H9 (cell line): ENCODE data around the gene CAND2. TPM values are rescaled to one million over a fixed set of nuclear protein-coding genes. Genes with fewer than 3 reads are reported as not detected.

Source experiments
- DNase-seq: peaks from one replicate; pipeline ENCODE4 v3.0.0-alpha.2; 2017
- H2AFZ ChIP-seq: one replicate; pipeline ENCODE4 v1.6.1; 2013; ENCODE audit warnings: mild to moderate bottlenecking, low read length, control low read depth, moderate library complexity
- H2AK5ac ChIP-seq: 2 replicates; pipeline ENCODE4 v1.6.1; 2013; ENCODE audit warnings: low read length, control low read depth, mixed read lengths; ENCODE audit not compliant: insufficient read length
- H2BK120ac ChIP-seq: one replicate; pipeline ENCODE4 v1.6.1; 2013; ENCODE audit warnings: low read depth, mild to moderate bottlenecking, low read length, control low read depth, inconsistent platforms; ENCODE audit not compliant: poor library complexity, severe bottlenecking
- H2BK12ac ChIP-seq: 2 replicates; pipeline ENCODE4 v1.6.1; 2013; ENCODE audit warnings: low read length, control low read depth, mixed read lengths, low read depth; ENCODE audit not compliant: insufficient read length
- H2BK15ac ChIP-seq: 2 replicates; pipeline ENCODE4 v1.6.1; 2013; ENCODE audit warnings: low read depth, low read length, control low read depth
- H2BK20ac ChIP-seq: one replicate; pipeline ENCODE4 v1.6.1; 2013; ENCODE audit warnings: low read depth, mild to moderate bottlenecking, low read length, control low read depth, inconsistent platforms; ENCODE audit not compliant: poor library complexity, severe bottlenecking
- H2BK5ac ChIP-seq: 2 replicates; pipeline ENCODE4 v1.6.1; 2013; ENCODE audit warnings: low read length, control low read depth, mixed read lengths; ENCODE audit not compliant: insufficient read length
- H3K14ac ChIP-seq: 2 replicates; pipeline ENCODE4 v1.6.1; 2013; ENCODE audit warnings: low read length, control low read depth; ENCODE audit not compliant: insufficient read depth
- H3K18ac ChIP-seq: 2 replicates; pipeline ENCODE4 v1.6.1; 2013; ENCODE audit warnings: low read depth, mild to moderate bottlenecking, mixed read lengths, low read length, control low read depth; ENCODE audit not compliant: insufficient read length
- H3K23ac ChIP-seq: 2 replicates; pipeline ENCODE4 v1.6.1; 2013; ENCODE audit warnings: low read length, control low read depth, mixed read lengths, low read depth; ENCODE audit not compliant: insufficient read length
- H3K23me2 ChIP-seq: 2 replicates; pipeline ENCODE4 v1.6.1; 2013; ENCODE audit warnings: low read depth, mild to moderate bottlenecking, mixed read lengths, low read length, control low read depth; ENCODE audit not compliant: insufficient read length, poor library complexity, severe bottlenecking
- H3K27ac ChIP-seq: 2 replicates; pipeline ENCODE4 v1.5.1; 2013; ENCODE audit warnings: low read length, control low read depth, mixed read lengths, low read depth; ENCODE audit not compliant: insufficient read length
- H3K27me3 ChIP-seq: 2 replicates; pipeline ENCODE4 v1.6.1; 2013; ENCODE audit warnings: low read length, control low read depth, inconsistent platforms; ENCODE audit not compliant: insufficient read depth
- H3K4ac ChIP-seq: 2 replicates; pipeline ENCODE4 v1.6.1; 2013; ENCODE audit warnings: low read depth, mild to moderate bottlenecking, control low read depth, inconsistent platforms, low read length, moderate library complexity
- H3K4me1 ChIP-seq: 2 replicates; pipeline ENCODE4 v1.6.1; 2013; ENCODE audit warnings: low read length, control low read depth, inconsistent platforms; ENCODE audit not compliant: insufficient read depth
- H3K4me2 ChIP-seq: 2 replicates; pipeline ENCODE4 v1.6.1; 2013; ENCODE audit warnings: low read length, control low read depth, mixed read lengths; ENCODE audit not compliant: insufficient read length, insufficient read depth
- H3K56ac ChIP-seq: 2 replicates; pipeline ENCODE4 v1.6.1; 2013; ENCODE audit warnings: low read depth, mild to moderate bottlenecking, mixed read lengths, low read length, control low read depth; ENCODE audit not compliant: insufficient read length
- H3K79me1 ChIP-seq: 2 replicates; pipeline ENCODE4 v1.6.1; 2013; ENCODE audit warnings: low read depth, mild to moderate bottlenecking, moderate library complexity, low read length, control low read depth, inconsistent platforms; ENCODE audit not compliant: insufficient read depth, poor library complexity, severe bottlenecking
- H3K79me2 ChIP-seq: 2 replicates; pipeline ENCODE4 v1.6.1; 2013; ENCODE audit warnings: low read length, control low read depth, inconsistent platforms; ENCODE audit not compliant: insufficient read depth
- H3K9ac ChIP-seq: 2 replicates; pipeline ENCODE4 v1.6.1; 2013; ENCODE audit warnings: low read length, control low read depth, mixed read lengths; ENCODE audit not compliant: insufficient read length; ENCODE audit errors: extremely low read depth
- H3K9me3 ChIP-seq: one replicate; pipeline ENCODE4 v1.6.1; 2013; ENCODE audit warnings: low read depth, low read length, inconsistent platforms; ENCODE audit not compliant: control insufficient read depth
- H3T11ph ChIP-seq: one replicate; pipeline ENCODE4 v1.6.1; 2013; ENCODE audit warnings: mild to moderate bottlenecking, low read length, control low read depth, inconsistent platforms
- H4K20me1 ChIP-seq: one replicate; pipeline ENCODE4 v1.6.1; 2013; ENCODE audit not compliant: control insufficient read depth, insufficient read length, insufficient read depth
- H4K5ac ChIP-seq: 2 replicates; pipeline ENCODE4 v1.6.1; 2013; ENCODE audit warnings: low read depth, mild to moderate bottlenecking, mixed read lengths, low read length, control low read depth; ENCODE audit not compliant: insufficient read length
- H4K8ac ChIP-seq: replicated peaks from 2 replicates; pipeline ENCODE4 v1.6.1; 2013; ENCODE audit warnings: low read length, control low read depth, mixed read lengths, low read depth; ENCODE audit not compliant: insufficient read length
- H4K91ac ChIP-seq: 2 replicates; pipeline ENCODE4 v1.6.1; 2013; ENCODE audit warnings: low read depth, mild to moderate bottlenecking, moderate library complexity, mixed read lengths, low read length, control low read depth; ENCODE audit not compliant: insufficient read length
- H3K27ac Mint-ChIP-seq, 3 experiments: 2 replicates in 2 of 3; 3 replicates in 1 of 3; pipeline ENCODE4 v1.8.0; 2020 to 2021; ENCODE audit warnings: mixed read lengths in 3 of 3, mild to moderate bottlenecking in 1 of 3, moderate library complexity in 1 of 3
- H3K27me3 Mint-ChIP-seq: 2 replicates; pipeline ENCODE4 v1.8.0; 2021; ENCODE audit warnings: low read depth, mild to moderate bottlenecking, moderate library complexity, mixed read lengths
- H3K36me3 Mint-ChIP-seq, 3 experiments: 2 replicates in 2 of 3; 3 replicates in 1 of 3; pipeline ENCODE4 v1.8.0; 2020 to 2021; ENCODE audit warnings: low read depth in 3 of 3, mixed read lengths in 3 of 3; ENCODE audit not compliant: insufficient read depth in 1 of 3
- H3K4me1 Mint-ChIP-seq, 2 experiments: 2 replicates each; pipeline ENCODE4 v1.8.0; 2020; ENCODE audit warnings: mixed read lengths in 2 of 2
- H3K4me3 Mint-ChIP-seq, 2 experiments: 2 replicates in 1 of 2; 3 replicates in 1 of 2; pipeline ENCODE4 v1.8.0; 2020 to 2021; ENCODE audit warnings: mild to moderate bottlenecking in 2 of 2, mixed read lengths in 2 of 2, moderate library complexity in 1 of 2
- H3K9me3 Mint-ChIP-seq, 2 experiments: 2 replicates in 1 of 2; 3 replicates in 1 of 2; pipeline ENCODE4 v1.8.0; 2020; ENCODE audit warnings: mild to moderate bottlenecking in 2 of 2, mixed read lengths in 2 of 2, moderate library complexity in 1 of 2
- WGBS: extraction: QIAGEN DNeasy Blood & Tissue Kit; methylation state at CpG from one replicate; pipeline ENCODE4 v1.1.7; 2013; ENCODE audit warnings: missing lambda C conversion rate, low lambda C conversion rate, mixed read lengths; ENCODE audit not compliant: insufficient read length; ENCODE audit errors: extremely low coverage; 5-methylcytosine and 5-hydroxymethylcytosine counted together
- total RNA-seq: library from RNA; stranded (reverse); gene quantifications from 2 replicates; pipeline ENCODE4 v1.2.1, GENCODE V29; 2021
- TF ChIP-seq, protein P1 (sequence below): fragments of 200-600 bp; sonication (generic); conservative IDR thresholded peaks from 3 replicates; pipeline ENCODE4 v1.8.0; 2021; ENCODE audit warnings: antibody characterized with exemption, mild to moderate bottlenecking

The CAND2 gene
- total RNA-seq, 1 experiment from 2014 or later, result 10.7 TPM

- Histone ChIP-seq H4K91ac (no peak overlapping the region), H2BK5ac (no peak overlapping the region), H2BK120ac (no peak overlapping the region), H3K23me2 (no peaks in the 10 kb centered on the region), H3K18ac (no peak overlapping the region), H3K79me2 (no peaks in the 10 kb centered on the region), H3K56ac (no peak overlapping the region), H3K27ac (no peak overlapping the region), H3K4ac (no peak overlapping the region), H2BK15ac (no peak overlapping the region), H3K14ac (no peak overlapping the region), H3K27me3 (no peaks in the 10 kb centered on the region), H3K4me1 (no peaks in the 10 kb centered on the region), H3K9me3 (no peaks in the 10 kb centered on the region), H3K9ac (no peak overlapping the region), H2AK5ac (peak overlapping the region; percentile 41), H3K79me1 (no peaks in the 10 kb centered on the region), H3K4me2 (no peak overlapping the region), H4K8ac (no peak overlapping the region), H2BK20ac (no peak overlapping the region), H4K5ac (no peak overlapping the region), H3K23ac (no peak overlapping the region), H3T11ph (no peak overlapping the region), H4K20me1 (no peaks in the 10 kb centered on the region), H2AFZ (no peak overlapping the region), H2BK12ac (no peak overlapping the region)
- no CpG with 5 or more reads among the region's 8 CpGs for WGBS
- no peak for DNase-seq
- H3K27ac Mint-ChIP-seq, result no peak overlapping the region
- TF ChIP-seq, protein P1, sequence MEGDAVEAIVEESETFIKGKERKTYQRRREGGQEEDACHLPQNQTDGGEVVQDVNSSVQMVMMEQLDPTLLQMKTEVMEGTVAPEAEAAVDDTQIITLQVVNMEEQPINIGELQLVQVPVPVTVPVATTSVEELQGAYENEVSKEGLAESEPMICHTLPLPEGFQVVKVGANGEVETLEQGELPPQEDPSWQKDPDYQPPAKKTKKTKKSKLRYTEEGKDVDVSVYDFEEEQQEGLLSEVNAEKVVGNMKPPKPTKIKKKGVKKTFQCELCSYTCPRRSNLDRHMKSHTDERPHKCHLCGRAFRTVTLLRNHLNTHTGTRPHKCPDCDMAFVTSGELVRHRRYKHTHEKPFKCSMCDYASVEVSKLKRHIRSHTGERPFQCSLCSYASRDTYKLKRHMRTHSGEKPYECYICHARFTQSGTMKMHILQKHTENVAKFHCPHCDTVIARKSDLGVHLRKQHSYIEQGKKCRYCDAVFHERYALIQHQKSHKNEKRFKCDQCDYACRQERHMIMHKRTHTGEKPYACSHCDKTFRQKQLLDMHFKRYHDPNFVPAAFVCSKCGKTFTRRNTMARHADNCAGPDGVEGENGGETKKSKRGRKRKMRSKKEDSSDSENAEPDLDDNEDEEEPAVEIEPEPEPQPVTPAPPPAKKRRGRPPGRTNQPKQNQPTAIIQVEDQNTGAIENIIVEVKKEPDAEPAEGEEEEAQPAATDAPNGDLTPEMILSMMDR, result no peak
- H3K4me3 Mint-ChIP-seq, result no peak overlapping the region
- peaks cover 15% of the 10 kb centered on the region in 2 experiments for H3K4me1 Mint-ChIP-seq
- H3K36me3 Mint-ChIP-seq, result no peaks in the 10 kb centered on the region
- H3K9me3 Mint-ChIP-seq, result no peaks in the 10 kb centered on the region
- H3K27me3 Mint-ChIP-seq, result peaks cover 1% of the 10 kb centered on the region; the same call in 1 of the 2 replicates
Measured at GRCh38 chr3:12764171-12764776, 32.2 kb upstream of the CAND2 start.
